ENCODE results near the gene CLMN.

- TF ChIP-seq CTCF (IDR thresholded peaks at IDR 0.05) (no peak), POLR2A (IDR thresholded peaks at IDR 0.05) (no peak), EP300 (IDR thresholded peaks at IDR 0.05) (no peak)
Measured at GRCh38 chr14:95218006-95218405, 101.7 kb downstream of the CLMN start.

Data from gastroesophageal sphincter (tissue), 3 donors.